Stomach smooth muscle (tissue), 2 donors: ENCODE data around the gene KCNQ5.

Source experiments
- H3K27ac ChIP-seq: one replicate; pipeline ENCODE4 v1.7.0; 2013; ENCODE audit warnings: mild to moderate bottlenecking, low read length, inconsistent platforms
- H3K27me3 ChIP-seq, 2 donors: one replicate each; pipeline ENCODE4 v1.7.0; 2013; ENCODE audit warnings: low read length in 2 of 2; ENCODE audit not compliant: insufficient read depth in 2 of 2, control insufficient read depth in 1 of 2
- H3K36me3 ChIP-seq, 2 donors: one replicate each; pipeline ENCODE4 v1.7.0; 2013; ENCODE audit warnings: low read length in 2 of 2; ENCODE audit not compliant: control insufficient read depth in 2 of 2, insufficient read depth in 2 of 2
- H3K4me1 ChIP-seq: one replicate; pipeline ENCODE4 v1.7.0; 2013; ENCODE audit warnings: low read length; ENCODE audit not compliant: control insufficient read depth, insufficient read depth
- H3K4me3 ChIP-seq, 2 donors: one replicate each; pipeline ENCODE4 v1.7.0; 2013; ENCODE audit warnings: low read length in 2 of 2
- H3K9ac ChIP-seq, 2 donors: one replicate each; pipeline ENCODE4 v1.7.0; 2013; ENCODE audit warnings: low read length in 2 of 2, mild to moderate bottlenecking in 1 of 2
- H3K9me3 ChIP-seq, 2 donors: one replicate each; pipeline ENCODE4 v1.7.0; 2013; ENCODE audit warnings: low read length in 2 of 2; ENCODE audit not compliant: control insufficient read depth in 2 of 2
- donor health status: healthy.
- donor health status: Pancreatic carcinoma.

The KCNQ5 gene

GRCh38 chr6:72930556-72931132 is 308.8 kb downstream of the KCNQ5 start:
- H3K9ac ChIP-seq: no peak overlapping the region
- no peak overlapping the region for H3K27ac ChIP-seq
- H3K4me3 ChIP-seq: no peak overlapping the region
- no peaks in the 10 kb centered on the region for H3K36me3 ChIP-seq
- no peaks in the 10 kb centered on the region for H3K4me1 ChIP-seq
- H3K27me3 ChIP-seq: no peaks in the 10 kb centered on the region
- no peaks in the 10 kb centered on the region for H3K9me3 ChIP-seq

- no peaks in the 10 kb centered on the region for H3K36me3 ChIP-seq
- no peak overlapping the region for H3K9ac ChIP-seq
- H3K4me1 ChIP-seq: no peaks in the 10 kb centered on the region
- H3K27me3 ChIP-seq: no peaks in the 10 kb centered on the region
- H3K9me3 ChIP-seq: no peaks in the 10 kb centered on the region
- no peak overlapping the region for H3K4me3 ChIP-seq
- no peak overlapping the region for H3K27ac ChIP-seq
Observed at GRCh38 chr6:72931325-72931887, 309.5 kb downstream of the KCNQ5 start.

DNA sequence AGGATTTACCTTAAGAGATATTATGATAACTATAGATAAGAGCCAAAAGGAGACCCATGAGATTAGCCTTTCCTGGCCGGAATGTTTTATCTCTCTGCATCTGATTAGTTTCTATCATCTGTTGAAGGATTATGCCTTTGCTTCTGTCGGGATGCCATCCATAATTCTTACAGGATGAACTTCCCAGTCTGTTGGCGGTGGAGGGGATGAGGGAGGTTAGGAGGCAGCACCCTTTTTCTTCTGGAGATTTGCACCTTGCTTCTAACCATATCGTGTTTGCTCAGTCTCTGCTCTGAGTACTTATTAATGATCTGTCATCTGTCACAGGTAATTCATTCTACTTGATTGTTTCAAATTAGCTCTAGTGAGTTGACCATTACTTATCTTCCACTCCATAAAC is 311.4 kb downstream of the KCNQ5 start:
- Histone ChIP-seq H3K27ac (no peak overlapping the region), H3K9me3 (no peaks in the 10 kb centered on the region), H3K9ac (no peak overlapping the region), H3K36me3 (no peaks in the 10 kb centered on the region), H3K4me3 (no peak overlapping the region), H3K4me1 (no peaks in the 10 kb centered on the region), H3K27me3 (no peaks in the 10 kb centered on the region)

- H3K36me3 ChIP-seq: no peaks in the 10 kb centered on the region
- H3K9me3 ChIP-seq: no peaks in the 10 kb centered on the region
- H3K4me3 ChIP-seq: no peak overlapping the region
- no peaks in the 10 kb centered on the region for H3K4me1 ChIP-seq
- no peak overlapping the region for H3K27ac ChIP-seq
- no peaks in the 10 kb centered on the region for H3K27me3 ChIP-seq
- H3K9ac ChIP-seq: no peak overlapping the region
Observed at GRCh38 chr6:72936766-72937559, 315.1 kb downstream of the KCNQ5 start.

DNA sequence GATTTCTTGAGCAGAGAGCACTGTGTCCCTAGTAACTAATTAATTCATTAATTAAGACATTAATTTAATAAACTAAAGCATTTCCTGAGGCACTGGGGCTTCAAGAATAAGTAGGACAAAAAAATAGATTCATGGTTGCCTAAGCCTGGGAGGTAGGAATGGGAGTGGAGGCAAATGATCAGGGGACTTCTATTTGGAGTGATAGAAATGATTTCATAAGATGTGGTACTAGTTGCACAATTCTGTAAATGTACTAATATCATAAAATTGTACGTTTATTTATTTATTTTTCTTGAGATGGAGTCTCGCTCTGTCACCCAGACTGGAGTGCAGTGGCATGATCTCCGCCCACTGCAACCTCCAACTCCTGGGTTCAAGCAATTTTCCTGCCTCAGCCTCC is 316.2 kb downstream of the KCNQ5 start:
- Histone ChIP-seq H3K9me3 (no peaks in the 10 kb centered on the region), H3K36me3 (no peaks in the 10 kb centered on the region), H3K4me1 (no peaks in the 10 kb centered on the region), H3K27me3 (no peaks in the 10 kb centered on the region), H3K27ac (no peak overlapping the region), H3K4me3 (no peak overlapping the region), H3K9ac (no peak overlapping the region)

DNA sequence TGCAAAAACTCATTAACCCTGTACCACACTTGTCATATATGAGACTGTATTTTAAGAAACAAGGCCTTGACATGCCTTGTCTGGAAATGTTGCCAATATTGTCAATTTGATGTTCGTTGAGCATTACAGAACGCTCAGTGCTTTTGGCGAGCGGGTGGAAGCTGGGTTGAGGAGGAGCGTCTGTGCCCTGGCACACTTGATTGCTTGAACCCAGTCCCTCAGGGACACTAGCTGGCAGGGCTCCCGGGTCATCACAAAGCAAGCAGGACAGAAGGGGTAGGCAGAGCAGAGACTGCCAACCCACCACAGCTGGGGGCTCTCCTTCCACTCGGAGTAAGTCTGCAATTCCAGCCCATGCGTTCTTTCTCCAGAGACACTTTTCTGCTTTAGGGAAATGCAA is 317.1 kb downstream of the KCNQ5 start:
- no peak overlapping the region for H3K9ac ChIP-seq
- H3K9me3 ChIP-seq: no peaks in the 10 kb centered on the region
- H3K4me3 ChIP-seq: no peak overlapping the region
- H3K27ac ChIP-seq: no peak overlapping the region
- H3K36me3 ChIP-seq: no peaks in the 10 kb centered on the region
- no peaks in the 10 kb centered on the region for H3K27me3 ChIP-seq
- no peaks in the 10 kb centered on the region for H3K4me1 ChIP-seq

- Histone ChIP-seq H3K36me3 (no peaks in the 10 kb centered on the region), H3K4me3 (no peak overlapping the region), H3K27me3 (no peaks in the 10 kb centered on the region), H3K4me1 (no peaks in the 10 kb centered on the region), H3K27ac (no peak overlapping the region), H3K9me3 (no peaks in the 10 kb centered on the region), H3K9ac (no peak overlapping the region)
Observed at GRCh38 chr6:72940265-72940664, 318.4 kb downstream of the KCNQ5 start.

DNA sequence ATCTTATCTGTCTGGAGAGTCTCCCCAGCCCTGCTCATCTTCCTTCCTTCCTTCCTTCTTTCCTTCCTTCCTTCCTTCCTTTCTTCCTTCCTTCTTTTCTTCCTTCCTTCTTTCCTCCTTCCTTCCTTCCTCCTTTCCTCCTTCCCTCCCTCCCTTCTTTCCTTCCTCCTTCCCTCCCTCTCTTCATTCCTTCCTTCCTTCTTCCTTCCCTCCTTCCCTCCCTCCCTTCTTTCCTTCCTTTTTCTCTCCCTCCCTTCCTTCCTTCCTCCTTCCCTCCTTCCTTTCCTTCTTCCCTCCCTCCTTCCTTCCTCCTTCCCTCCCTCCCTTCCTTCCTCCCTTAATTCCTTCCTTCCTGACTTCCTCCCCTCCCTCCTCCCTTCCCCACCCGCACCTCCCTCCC is 319.4 kb downstream of the KCNQ5 start:
- Histone ChIP-seq H3K4me3 (no peak overlapping the region), H3K4me1 (no peaks in the 10 kb centered on the region), H3K27ac (no peak overlapping the region), H3K36me3 (no peaks in the 10 kb centered on the region), H3K9me3 (no peaks in the 10 kb centered on the region), H3K9ac (no peak overlapping the region), H3K27me3 (no peaks in the 10 kb centered on the region)

DNA sequence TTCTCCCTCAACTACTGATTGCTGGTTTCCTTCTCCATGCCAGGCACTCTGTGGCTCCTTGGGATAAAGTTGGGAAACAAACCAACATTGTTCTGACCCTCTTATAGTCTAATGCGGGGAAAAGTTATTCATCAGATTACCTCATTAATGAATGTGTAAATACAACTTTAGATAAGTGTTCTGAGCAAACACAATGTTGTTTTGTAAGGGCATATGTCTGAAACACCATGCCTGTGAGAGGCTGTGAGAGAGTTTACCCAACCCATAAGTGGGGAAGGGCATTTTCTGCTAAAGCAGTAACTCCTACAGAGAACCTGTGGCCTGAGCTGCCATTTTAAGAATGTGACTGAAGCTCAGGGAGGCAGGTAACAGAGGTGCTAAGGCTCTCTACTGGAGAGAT is 319.9 kb downstream of the KCNQ5 start:
- H3K9me3 ChIP-seq: no peaks in the 10 kb centered on the region
- no peak overlapping the region for H3K27ac ChIP-seq
- H3K4me3 ChIP-seq: no peak overlapping the region
- no peaks in the 10 kb centered on the region for H3K4me1 ChIP-seq
- no peaks in the 10 kb centered on the region for H3K36me3 ChIP-seq
- no peaks in the 10 kb centered on the region for H3K27me3 ChIP-seq
- H3K9ac ChIP-seq: no peak overlapping the region

- Histone ChIP-seq H3K4me3 (no peak overlapping the region), H3K9me3 (no peaks in the 10 kb centered on the region), H3K9ac (no peak overlapping the region), H3K36me3 (no peaks in the 10 kb centered on the region), H3K27me3 (no peaks in the 10 kb centered on the region), H3K4me1 (no peaks in the 10 kb centered on the region), H3K27ac (no peak overlapping the region)
Observed at GRCh38 chr6:72943699-72944098, 321.8 kb downstream of the KCNQ5 start.

- no peak overlapping the region for H3K27ac ChIP-seq
- H3K27me3 ChIP-seq: no peaks in the 10 kb centered on the region
- no peaks in the 10 kb centered on the region for H3K36me3 ChIP-seq
- H3K9me3 ChIP-seq: no peaks in the 10 kb centered on the region
- H3K4me3 ChIP-seq: no peak overlapping the region
- no peaks in the 10 kb centered on the region for H3K4me1 ChIP-seq
- no peak overlapping the region for H3K9ac ChIP-seq
Observed at GRCh38 chr6:72944660-72945059, 322.8 kb downstream of the KCNQ5 start.
